Upper lobe of left lung (tissue), 4 donors: Measurements from ENCODE around the gene PRAME.

Experiments used
- EP300 ChIP-seq, 4 donors: sonication (generic); formaldehyde crosslinking; IDR thresholded peaks; one replicate each; pipeline ENCODE4 v1.5.1; 2017; ENCODE audit warnings: antibody characterized with exemption in 4 of 4, control low read depth in 2 of 4
- POLR2A ChIP-seq, 4 donors: fragments of 450-650 bp; IDR thresholded peaks; one replicate each; pipeline ENCODE4 v1.5.1; 2016 to 2017; ENCODE audit warnings: antibody characterized with exemption in 4 of 4, mild to moderate bottlenecking in 2 of 4
- POLR2AphosphoS5 ChIP-seq, 2 donors: sonication (generic); formaldehyde crosslinking; IDR thresholded peaks; one replicate each; pipeline ENCODE4 v1.5.1; 2017; ENCODE audit warnings: antibody characterized with exemption in 2 of 2
- TF ChIP-seq, protein P1 (sequence below), 6 experiments: fragments of 450-650 bp in 4 of 6; fragments of 200-600 bp in 2 of 6; sonication (generic) in 2 of 6; IDR thresholded peaks; one replicate each; pipeline ENCODE4 v1.5.1; 2016 to 2019; ENCODE audit warnings: antibody characterized with exemption in 6 of 6

DNA sequence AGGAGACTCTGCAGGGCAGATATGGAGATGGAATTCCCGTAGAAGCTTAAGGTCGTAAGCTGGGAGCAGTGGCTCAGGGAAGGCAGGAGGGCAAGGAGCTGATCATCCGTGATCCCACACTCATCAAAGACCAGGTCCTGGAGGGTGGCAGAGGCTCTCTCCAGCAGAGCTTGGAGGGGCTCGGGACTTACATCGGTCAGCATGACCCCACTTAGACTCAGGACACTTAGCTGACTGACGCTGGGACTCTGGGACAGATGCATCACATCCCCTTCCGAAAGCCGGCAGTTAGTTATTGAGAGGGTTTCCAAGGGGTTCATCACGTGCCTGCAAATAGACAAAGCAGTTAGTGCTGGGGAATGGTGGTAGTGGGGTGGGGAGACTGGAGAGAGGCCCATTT lies 10.7 kb downstream of the PRAME start:
- TF ChIP-seq, protein P1, sequence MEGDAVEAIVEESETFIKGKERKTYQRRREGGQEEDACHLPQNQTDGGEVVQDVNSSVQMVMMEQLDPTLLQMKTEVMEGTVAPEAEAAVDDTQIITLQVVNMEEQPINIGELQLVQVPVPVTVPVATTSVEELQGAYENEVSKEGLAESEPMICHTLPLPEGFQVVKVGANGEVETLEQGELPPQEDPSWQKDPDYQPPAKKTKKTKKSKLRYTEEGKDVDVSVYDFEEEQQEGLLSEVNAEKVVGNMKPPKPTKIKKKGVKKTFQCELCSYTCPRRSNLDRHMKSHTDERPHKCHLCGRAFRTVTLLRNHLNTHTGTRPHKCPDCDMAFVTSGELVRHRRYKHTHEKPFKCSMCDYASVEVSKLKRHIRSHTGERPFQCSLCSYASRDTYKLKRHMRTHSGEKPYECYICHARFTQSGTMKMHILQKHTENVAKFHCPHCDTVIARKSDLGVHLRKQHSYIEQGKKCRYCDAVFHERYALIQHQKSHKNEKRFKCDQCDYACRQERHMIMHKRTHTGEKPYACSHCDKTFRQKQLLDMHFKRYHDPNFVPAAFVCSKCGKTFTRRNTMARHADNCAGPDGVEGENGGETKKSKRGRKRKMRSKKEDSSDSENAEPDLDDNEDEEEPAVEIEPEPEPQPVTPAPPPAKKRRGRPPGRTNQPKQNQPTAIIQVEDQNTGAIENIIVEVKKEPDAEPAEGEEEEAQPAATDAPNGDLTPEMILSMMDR (IDR thresholded peaks at IDR 0.05), result no peak
- no peak for TF ChIP-seq POLR2AphosphoS5 (IDR thresholded peaks at IDR 0.05)
- TF ChIP-seq EP300 (IDR thresholded peaks at IDR 0.05), result no peak
- TF ChIP-seq POLR2A (IDR thresholded peaks at IDR 0.05), result no peak
